Epithelial cell of proximal tubule (primary cell): ENCODE data around the gene C1orf94. TPM values are rescaled to one million over a fixed set of nuclear protein-coding genes. Genes with fewer than 3 reads are reported as not detected.

Experiments used
- DNase-seq: peaks from one replicate; pipeline ENCODE4 v3.0.0-alpha.2; 2011; ENCODE audit warnings: low read depth
- H3K4me3 ChIP-seq: 2 replicates; pipeline ENCODE4 v1.5.1; 2011; ENCODE audit warnings: low read depth, mild to moderate bottlenecking, low read length
- total RNA-seq: library from RNA; depleted of rRNA; stranded (reverse); fragments of >200 nt; gene quantifications from 2 replicates; pipeline ENCODE4 v1.2.3, GENCODE V29; 2015
- TF ChIP-seq, protein P1 (sequence below): conservative IDR thresholded peaks from 2 replicates; pipeline ENCODE4 v1.5.1; 2012; ENCODE audit warnings: low read depth, mild to moderate bottlenecking, low read length

C1orf94 gene
- total RNA-seq, 1 donor from 2014 or later, result not detected

DNA sequence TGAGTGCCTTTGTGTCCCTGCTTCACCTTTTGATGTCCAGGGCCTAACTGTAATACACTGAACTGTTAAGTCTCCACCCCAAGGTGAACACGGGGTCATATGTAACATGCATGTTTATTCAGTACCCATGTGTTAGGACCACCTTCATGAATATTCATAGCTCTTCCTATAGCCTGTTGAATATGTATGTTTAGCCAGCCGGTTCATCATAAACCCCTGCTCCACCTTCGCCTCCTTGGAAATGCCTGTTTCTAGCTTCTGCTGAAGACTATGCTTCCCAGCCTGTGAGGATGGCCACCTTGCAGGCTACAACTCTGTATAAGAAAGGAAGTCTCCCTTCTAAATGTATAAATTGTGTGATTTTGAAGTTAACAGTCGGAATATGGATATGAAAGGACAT is 69.3 kb downstream of the C1orf94 start:
- no peak for DNase-seq

DNA sequence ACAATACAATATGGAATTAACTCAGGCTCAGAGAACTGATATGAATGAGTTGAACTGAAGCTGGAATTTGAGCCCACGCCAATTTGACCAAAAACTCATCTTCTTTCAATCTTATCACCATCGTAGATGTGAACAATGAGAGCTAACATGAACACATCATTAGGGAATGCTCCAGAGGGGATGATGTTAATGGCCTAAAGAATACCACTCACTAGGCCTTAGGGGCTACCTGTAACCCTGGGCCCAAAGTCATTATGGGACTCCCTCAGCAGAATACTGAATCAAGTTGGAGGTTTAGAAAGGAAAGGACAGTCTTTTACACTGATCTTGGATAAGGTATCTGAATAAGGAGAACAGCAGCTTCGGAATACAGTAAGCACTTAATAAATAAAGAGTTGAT is 73.6 kb downstream of the C1orf94 start:
- TF ChIP-seq, protein P1, sequence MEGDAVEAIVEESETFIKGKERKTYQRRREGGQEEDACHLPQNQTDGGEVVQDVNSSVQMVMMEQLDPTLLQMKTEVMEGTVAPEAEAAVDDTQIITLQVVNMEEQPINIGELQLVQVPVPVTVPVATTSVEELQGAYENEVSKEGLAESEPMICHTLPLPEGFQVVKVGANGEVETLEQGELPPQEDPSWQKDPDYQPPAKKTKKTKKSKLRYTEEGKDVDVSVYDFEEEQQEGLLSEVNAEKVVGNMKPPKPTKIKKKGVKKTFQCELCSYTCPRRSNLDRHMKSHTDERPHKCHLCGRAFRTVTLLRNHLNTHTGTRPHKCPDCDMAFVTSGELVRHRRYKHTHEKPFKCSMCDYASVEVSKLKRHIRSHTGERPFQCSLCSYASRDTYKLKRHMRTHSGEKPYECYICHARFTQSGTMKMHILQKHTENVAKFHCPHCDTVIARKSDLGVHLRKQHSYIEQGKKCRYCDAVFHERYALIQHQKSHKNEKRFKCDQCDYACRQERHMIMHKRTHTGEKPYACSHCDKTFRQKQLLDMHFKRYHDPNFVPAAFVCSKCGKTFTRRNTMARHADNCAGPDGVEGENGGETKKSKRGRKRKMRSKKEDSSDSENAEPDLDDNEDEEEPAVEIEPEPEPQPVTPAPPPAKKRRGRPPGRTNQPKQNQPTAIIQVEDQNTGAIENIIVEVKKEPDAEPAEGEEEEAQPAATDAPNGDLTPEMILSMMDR, result no peak

More for the DNA sequence above, 69.3 kb downstream of the C1orf94 start:
- TF ChIP-seq, protein P1, result no peak
- no peak overlapping the region for H3K4me3 ChIP-seq

DNA sequence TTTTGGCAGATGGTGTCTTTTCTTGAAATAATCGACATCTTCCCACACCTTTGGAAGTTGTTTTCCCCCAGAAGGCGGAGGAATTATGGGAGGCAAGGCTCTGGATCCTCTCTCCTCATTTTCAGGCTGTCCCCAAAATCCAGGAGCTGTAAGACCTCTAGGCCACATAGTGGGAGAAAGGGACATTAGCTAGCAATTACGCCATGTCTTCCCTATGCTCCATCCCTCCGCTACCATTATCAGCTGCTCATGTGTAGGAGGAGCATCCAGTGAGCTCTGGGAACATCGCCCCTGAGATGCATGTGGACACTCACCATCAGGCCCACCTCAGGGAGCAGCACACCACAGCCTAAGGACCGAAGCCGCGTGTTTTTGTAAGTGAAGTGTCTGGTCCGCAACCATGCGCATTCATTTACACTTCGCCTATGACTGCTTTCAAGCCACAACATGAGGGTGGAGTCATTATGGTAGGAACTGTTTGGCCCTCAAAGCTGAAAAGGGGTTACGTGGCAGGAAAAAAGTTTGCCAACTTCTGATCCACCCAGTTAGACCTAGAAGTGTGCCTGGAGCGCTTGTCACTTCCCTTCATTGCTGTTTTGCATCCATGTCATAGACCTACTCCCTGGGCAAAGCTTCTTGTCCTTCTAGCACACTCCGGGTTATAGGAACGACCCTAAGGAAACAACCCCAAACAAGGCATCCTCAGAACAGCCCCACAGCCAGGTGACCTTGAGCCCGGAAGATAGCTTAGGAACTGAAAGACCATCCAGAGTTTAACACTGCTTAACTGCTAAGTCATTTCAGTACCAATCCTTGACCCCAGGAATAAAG is 85.5 kb downstream of the C1orf94 start:
- no peak for DNase-seq
- TF ChIP-seq, protein P1, result no peak
- H3K4me3 ChIP-seq, result no peak overlapping the region

More for the DNA sequence above, 73.6 kb downstream of the C1orf94 start:
- no peak overlapping the region for H3K4me3 ChIP-seq
- DNase-seq, result no peak

DNA sequence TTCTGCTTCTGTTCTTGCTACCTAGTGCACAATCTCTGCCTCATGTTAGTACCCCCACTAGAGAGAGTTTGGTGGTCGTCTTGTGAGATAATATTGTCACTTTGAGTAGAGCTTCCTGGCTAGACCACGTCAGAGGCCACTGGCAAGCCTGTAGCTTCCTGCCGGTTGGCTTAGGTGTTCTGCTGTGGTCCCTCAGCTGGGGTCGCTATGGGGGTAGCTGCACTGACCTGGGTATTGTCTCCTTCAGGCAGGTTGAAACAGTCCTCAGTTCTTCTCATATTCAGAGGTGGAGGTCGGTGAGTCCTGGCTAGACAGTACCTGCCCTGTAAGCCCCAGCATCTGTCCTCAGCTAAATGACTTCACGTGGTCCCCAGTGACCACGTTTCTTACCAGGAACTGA is 86.2 kb downstream of the C1orf94 start:
- TF ChIP-seq, protein P1, result no peak
- no peak overlapping the region for H3K4me3 ChIP-seq
- no peak for DNase-seq

DNA sequence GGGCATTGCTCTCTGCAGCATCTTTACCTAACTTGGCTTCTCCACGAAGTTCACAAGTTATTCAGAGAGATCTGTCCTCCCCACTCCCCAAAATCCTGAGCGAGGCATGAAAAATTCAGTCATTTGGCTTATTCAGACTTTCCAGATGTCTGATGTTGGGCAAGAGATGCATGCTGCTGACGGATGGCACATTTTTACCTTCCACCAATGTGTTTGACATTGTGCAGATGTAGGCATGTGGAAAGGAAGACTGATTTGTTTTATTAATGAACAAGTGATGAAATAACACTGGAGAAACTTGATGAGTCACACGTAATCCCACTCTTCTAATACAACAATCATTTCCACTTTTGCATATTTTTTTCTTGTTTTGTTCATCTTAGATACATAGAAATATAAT is 86.7 kb downstream of the C1orf94 start:
- TF ChIP-seq, protein P1, result no peak
- DNase-seq, result no peak
- H3K4me3 ChIP-seq, result no peak overlapping the region

DNA sequence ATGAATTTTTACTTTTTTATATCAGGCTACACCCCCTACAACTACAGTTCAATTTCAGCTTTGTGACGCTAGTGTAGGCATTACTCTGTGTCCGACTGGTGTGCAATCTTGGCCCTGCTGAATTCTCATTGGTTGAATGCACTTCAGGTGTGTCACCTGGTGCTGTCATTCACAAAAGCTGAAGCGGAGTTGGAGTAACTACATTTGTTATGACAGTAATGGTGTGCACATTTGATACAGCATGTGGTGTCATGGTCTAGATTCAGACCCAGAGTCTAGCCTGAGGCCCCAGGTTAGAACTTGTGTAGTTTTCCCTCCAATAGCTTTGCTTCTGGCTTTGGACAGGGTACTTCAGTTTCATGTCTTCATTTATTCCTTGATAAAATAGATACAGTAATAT is 88.7 kb downstream of the C1orf94 start:
- no peak overlapping the region for H3K4me3 ChIP-seq
- TF ChIP-seq, protein P1, result no peak
- no peak for DNase-seq
